RCC 7860 (cell line): ENCODE results near the gene TENM3.

Experiments
- DNase-seq: peaks from one replicate; pipeline ENCODE4 v3.0.0-alpha.2; 2015; ENCODE audit warnings: low spot score
- FAIRE-seq: peaks from 2 replicates; lab custom pipeline; 2012; peaks lifted over from hg19 to GRCh38; lab: Jason Lieb, UNC

Gene TENM3

DNA sequence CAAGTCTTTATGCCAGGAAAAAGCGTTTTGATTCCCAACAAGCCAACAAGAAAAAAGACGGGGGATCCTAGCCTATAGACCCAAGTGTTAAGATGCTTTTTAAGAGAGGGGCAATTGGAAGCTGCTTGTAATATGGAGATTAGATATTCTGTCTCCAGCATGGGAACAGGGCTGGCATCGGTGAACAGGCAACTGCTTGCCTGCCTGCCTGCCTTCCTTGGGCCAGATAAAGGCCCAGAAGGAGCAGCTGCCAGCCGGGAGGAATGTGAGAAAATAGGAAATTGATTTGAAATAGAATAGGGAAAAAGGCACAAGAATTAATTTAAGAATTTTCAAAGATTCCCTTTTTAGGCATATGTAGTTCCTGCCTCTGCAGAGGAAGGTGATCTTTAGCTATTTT, 192.2 kb downstream of the TENM3 start:
- DNase-seq (no peak), FAIRE-seq (no peak)

DNA sequence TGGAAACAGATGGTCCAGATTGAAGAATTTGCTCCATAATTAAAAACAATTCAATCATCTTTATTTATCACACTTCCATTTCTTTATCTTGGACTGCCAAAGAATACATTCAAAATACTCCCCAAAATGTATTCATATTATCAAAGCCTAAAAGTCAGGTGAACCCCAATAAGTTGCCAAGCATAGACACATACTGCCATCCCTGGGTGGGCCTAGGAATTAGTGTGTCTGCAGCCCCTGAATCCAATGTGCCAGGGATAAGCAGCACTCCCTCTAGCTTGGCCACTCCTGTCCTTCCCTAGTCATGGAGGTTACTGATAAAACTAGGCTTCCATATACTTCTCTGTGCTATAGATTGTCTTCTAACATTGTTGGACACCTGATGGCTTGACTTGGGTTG, 199.9 kb downstream of the TENM3 start:
- FAIRE-seq (no peak), DNase-seq (no peak)

DNA sequence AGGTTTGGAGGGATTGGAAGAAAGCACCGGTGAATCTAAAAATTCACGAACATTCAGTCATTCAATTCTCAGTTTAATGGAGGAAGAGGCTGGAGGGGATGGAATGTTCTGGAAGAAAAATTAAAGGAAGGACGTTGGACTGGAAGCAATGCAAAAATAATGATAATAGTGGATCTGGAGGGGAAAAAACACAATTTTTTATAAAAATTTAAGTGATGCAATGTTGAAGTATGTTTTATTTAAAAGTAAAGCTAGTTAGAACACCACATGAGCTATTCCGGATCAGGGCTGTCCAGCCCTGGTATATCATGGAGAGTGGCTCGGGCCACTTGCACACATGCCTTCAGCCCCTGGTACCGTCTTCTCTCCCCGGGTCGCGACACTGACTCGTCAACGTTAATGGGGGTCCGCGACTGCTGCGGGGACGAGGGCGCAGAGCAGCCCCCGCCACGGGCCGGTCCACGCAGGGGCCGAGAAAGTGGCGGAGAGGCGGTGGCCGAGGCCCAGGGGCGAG, 204.6 kb downstream of the TENM3 start:
- no peak for FAIRE-seq

DNA sequence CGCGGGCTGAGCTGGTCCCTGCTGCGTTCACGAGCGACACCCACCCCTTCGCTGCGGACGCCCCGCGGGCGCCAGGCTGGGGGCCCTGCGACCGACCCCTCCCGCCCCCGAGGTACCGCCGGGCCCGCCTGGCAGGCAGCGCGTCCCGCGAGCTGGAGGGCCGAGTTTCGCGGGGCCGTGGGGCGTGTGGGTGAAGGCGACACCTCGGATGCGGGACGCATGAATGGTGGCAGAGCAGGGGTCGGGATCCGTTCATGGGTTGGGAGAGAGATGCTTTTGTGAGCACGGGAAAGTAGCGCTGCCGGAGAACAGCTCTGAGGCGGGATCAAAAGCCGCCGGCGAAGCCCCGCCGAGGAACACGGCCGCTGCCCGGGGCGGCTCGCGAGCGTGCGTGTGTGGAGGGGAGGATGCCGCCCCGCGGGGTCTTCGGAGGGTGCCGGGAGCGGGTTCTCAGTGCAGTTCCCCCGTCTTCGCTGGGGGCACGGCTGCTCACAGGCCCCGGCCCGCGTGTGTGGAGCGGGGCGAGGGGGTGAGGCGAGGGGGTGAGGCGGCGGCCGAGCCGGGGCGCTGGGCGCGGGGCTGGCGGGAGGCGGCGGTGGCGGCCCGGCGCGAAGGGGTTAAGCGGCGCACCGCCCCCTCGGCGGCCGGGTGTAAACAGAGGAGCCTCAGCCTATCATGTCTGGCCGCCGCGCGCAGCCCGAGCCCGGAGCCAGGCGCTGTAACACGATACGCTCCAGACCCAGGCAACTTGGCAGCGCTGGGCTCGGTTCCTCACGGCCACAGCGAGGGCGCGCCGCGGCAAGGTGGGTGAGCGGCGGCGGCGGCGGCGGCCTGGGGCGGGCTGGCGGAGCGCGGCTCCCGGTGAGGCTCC, 205.3 kb downstream of the TENM3 start:
- DNase-seq = peak; percentile 59
- FAIRE-seq = no peak

More for the DNA sequence above, 204.6 kb downstream of the TENM3 start:
- DNase-seq = no peak

DNA sequence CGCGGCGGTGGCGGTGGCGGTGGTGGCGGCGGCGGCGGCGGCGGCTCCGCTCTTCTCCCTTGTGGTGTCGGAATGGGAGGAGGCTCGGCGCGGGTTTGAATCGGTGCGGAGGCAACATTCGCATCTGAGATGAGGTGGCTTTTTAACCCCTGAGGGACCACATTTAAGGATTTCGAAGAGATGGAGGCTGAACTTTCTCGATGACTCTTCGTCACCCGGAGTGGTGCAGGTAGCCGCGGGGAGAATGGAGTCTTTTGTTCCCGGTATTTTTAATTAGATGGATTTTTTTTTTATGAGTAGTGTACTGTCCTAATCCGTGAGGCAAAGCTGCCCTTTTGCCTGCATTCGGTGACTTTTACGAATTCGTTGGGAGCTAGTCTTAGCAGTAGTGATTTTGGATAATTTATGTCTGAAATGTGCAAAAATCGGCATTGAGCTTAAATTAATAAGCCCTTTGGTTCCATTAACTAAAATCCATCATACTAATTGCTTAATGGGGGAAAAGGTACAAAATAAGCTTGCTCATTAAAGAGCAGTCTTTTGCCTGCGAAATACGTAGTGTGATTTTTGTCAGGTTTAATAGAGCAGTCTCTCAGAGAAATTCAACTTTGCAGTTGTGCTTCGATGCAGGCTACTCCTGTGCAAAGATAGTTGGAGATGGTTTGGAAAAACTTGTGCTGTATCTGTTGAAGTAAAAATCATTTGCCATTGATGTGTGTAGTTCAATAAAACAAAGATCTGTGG, 206.2 kb downstream of the TENM3 start:
- DNase-seq (no peak), FAIRE-seq (no peak)

- no peak for FAIRE-seq
- no peak for DNase-seq
Observed at GRCh38 chr4:182449930-182450439, 206.8 kb downstream of the TENM3 start.

DNA sequence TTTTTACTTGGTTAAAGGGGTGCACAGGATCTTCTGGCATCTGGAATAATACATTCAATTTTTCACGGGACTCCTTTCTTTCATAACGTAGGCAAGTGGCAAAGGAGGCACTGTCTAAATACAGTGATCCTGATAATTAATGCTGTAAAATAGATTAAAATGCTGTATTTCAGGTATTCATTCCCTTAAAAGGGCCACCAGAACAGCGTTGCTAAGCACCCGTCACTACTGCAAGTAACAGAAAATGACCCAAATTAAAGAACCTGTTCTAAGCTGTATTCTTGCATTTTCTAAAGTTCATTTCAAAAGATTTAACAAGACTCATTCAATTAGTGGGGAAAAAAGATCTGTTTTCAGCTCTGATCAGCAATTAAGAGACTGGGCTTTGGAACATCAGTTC, 208.2 kb downstream of the TENM3 start:
- FAIRE-seq (no peak), DNase-seq (no peak)

GRCh38 chr4:182453830-182454229, 210.6 kb downstream of the TENM3 start:
- FAIRE-seq (no peak), DNase-seq (no peak)

GRCh38 chr4:182454440-182455013, 211.3 kb downstream of the TENM3 start:
- no peak for FAIRE-seq

GRCh38 chr4:182465114-182465513, 221.9 kb downstream of the TENM3 start:
- DNase-seq (no peak), FAIRE-seq (no peak)

More at GRCh38 chr4:182454440-182455013, 211.3 kb downstream of the TENM3 start:
- DNase-seq = no peak

DNA sequence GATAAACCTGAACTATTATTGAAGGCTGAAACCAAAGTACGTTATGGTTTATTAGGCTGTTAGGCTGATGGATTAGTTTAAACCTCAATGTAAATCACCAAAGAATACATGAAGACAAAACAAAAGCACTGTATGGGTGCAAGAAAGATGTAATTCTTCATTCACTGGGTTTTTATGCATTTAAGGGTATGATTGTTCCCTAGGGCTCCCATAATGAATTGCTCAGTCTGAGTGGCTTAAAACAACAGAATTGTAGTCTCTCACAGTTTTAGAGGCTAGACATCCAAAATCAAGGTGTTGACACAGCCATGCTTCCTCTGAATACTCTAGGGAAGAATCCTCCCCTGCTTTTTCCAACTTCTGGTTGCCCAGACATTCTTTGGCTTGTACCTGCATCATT, 222.8 kb downstream of the TENM3 start:
- DNase-seq (no peak), FAIRE-seq (no peak)

DNA sequence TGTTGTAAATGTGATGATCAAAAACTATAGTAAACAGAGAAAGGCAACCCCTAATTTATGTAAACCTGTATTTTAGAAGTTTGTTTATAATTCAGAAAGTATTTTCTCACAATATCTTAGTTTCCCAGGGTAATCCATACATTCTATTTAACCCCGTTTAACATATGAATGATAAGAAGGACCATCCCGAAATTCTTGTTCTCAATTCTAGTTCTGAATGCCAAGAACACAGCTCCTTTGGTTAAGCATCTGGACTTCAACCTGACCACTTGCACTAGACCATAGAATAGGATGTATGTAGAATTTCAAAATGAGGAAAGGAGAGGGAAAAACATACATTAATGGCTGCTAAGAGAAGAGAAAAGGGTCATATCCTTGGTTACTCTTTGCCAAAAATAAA, 227.0 kb downstream of the TENM3 start:
- no peak for FAIRE-seq
- DNase-seq = no peak

DNA sequence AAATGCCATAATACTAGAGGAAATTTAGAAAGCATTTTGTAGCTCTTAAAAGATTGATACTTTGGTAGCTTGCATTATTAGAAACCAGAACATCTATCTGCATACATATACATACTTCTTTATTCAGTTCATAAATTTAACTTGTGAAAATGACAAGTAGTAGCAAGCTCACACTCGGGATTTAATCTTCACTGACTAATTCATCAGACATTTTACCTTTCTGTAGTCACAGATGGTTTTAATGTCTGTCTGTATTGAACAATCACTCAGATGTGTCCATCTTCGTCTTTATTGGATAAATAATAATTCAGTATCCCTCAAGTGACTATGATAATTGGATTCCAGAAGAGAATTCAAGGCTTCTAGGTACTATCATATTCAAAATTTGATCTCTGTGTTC, 232.3 kb downstream of the TENM3 start:
- FAIRE-seq = no peak

GRCh38 chr4:182478475-182478874, 235.3 kb downstream of the TENM3 start:
- FAIRE-seq = peak; percentile 56

More for the DNA sequence above, 232.3 kb downstream of the TENM3 start:
- DNase-seq = no peak

DNA sequence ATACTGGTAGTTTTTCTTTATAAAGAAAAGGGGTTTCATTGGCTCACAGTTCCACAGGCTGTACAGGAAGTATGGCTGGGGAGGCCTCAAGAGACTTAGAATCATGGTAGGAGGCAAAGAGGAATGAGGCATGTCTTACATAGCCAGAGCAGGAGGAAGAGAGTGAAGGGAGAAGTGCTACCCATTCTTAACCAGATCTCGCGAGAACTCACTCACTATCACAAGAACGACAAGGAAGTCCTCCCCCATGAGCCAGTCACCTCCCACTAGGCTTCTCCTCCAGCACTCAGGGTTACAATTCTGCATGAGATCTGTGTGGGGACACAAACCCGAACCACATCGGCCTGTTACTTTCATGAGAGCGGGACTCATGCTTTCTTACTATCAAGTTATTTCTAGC, 240.5 kb downstream of the TENM3 start:
- FAIRE-seq (no peak), DNase-seq (no peak)

More at GRCh38 chr4:182478475-182478874, 235.3 kb downstream of the TENM3 start:
- peak; percentile 20 for DNase-seq

- no peak for FAIRE-seq
- peak; percentile 7 for DNase-seq
Observed at GRCh38 chr4:182486881-182487280, 243.7 kb downstream of the TENM3 start.

- no peak for FAIRE-seq
- no peak for DNase-seq
Observed at GRCh38 chr4:182488896-182489295, 245.7 kb downstream of the TENM3 start.

GRCh38 chr4:182489607-182490006, 246.4 kb downstream of the TENM3 start:
- DNase-seq (no peak), FAIRE-seq (no peak)

GRCh38 chr4:182491719-182492118, 248.5 kb downstream of the TENM3 start:
- no peak for FAIRE-seq
- DNase-seq = no peak

- no peak for FAIRE-seq
- DNase-seq = peak; percentile 3
Observed at GRCh38 chr4:182492423-182492822, 249.2 kb downstream of the TENM3 start.

DNA sequence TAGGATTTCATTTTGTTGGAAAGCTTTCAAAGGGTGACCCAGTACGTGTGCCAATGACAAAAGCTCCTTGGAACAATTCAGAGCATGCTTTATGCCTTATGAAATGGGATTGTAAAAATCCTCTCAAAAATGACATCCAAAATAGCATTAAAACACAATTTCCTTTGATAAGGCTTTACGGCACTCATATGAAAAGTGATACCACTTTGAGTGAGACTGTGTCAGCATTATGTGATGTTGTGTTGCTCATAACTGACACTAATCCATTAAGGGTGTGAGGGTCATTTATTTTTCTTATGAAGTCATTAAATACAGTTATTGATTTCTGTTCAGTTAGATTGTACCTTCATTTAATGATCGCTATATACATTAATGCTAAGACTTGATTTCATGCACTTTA, 250.2 kb downstream of the TENM3 start:
- no peak for FAIRE-seq
- DNase-seq = no peak
